ENCODE results near the gene PRSS12.
"Not testable (repeated sequence)": the region's sequence is repeated elsewhere in the genome, so short reads cannot be mapped to it uniquely, and the experiment has no call there.

Gene PRSS12

GRCh38 chr4:118318931-118319330, 33.9 kb downstream of the PRSS12 start:
- Histone ChIP-seq H3K4me3 (ENCODE audit: low read length) (no peak overlapping the region), H3K27me3 (ENCODE audit: insufficient read depth, low read length) (no peaks in the 10 kb centered on the region), H3K9me3 (ENCODE audit: insufficient read depth, low read depth, low read length) (no peaks in the 10 kb centered on the region), H3K27ac (ENCODE audit: low read length) (no peak overlapping the region), H3K36me3 (ENCODE audit: insufficient read depth, low read depth, low read length) (no peaks in the 10 kb centered on the region), H3K9ac (ENCODE audit: low read depth, low read length) (no peak overlapping the region), H3K4me1 (ENCODE audit: insufficient read depth, low read length) (no peaks in the 10 kb centered on the region; the same call in 1 of the 2 replicates)

- Histone ChIP-seq H3K9ac (ENCODE audit: low read depth, low read length) (no peak overlapping the region), H3K9me3 (ENCODE audit: insufficient read depth, low read depth, low read length) (no peaks in the 10 kb centered on the region), H3K4me3 (ENCODE audit: low read length) (no peak overlapping the region), H3K27me3 (ENCODE audit: insufficient read depth, low read length) (no peaks in the 10 kb centered on the region), H3K36me3 (ENCODE audit: insufficient read depth, low read depth, low read length) (no peaks in the 10 kb centered on the region), H3K27ac (ENCODE audit: low read length) (no peak overlapping the region), H3K4me1 (ENCODE audit: insufficient read depth, low read length) (no peaks in the 10 kb centered on the region)
These were observed 35.1 kb downstream of the PRSS12 start for GRCh38 chr4:118317691-118318090.

- Histone ChIP-seq H3K36me3 (ENCODE audit: insufficient read depth, low read depth, low read length) (no peaks in the 10 kb centered on the region), H3K9ac (ENCODE audit: low read depth, low read length) (no peak overlapping the region), H3K4me1 (ENCODE audit: insufficient read depth, low read length) (no peaks in the 10 kb centered on the region), H3K9me3 (ENCODE audit: insufficient read depth, low read depth, low read length) (no peaks in the 10 kb centered on the region), H3K4me3 (ENCODE audit: low read length) (no peak overlapping the region), H3K27ac (ENCODE audit: low read length) (no peak overlapping the region), H3K27me3 (ENCODE audit: insufficient read depth, low read length) (no peaks in the 10 kb centered on the region)
These were observed 38.6 kb downstream of the PRSS12 start for GRCh38 chr4:118314221-118314620.

GRCh38 chr4:118313098-118313497, 39.7 kb downstream of the PRSS12 start:
- no peak overlapping the region for H3K27ac ChIP-seq (ENCODE audit: low read length)
- no peaks in the 10 kb centered on the region for H3K36me3 ChIP-seq (ENCODE audit: insufficient read depth, low read depth, low read length)
- no peaks in the 10 kb centered on the region for H3K27me3 ChIP-seq (ENCODE audit: insufficient read depth, low read length)

GRCh38 chr4:118308306-118309030, 44.3 kb downstream of the PRSS12 start:
- Histone ChIP-seq H3K9me3 (ENCODE audit: insufficient read depth, low read depth, low read length) (no peaks in the 10 kb centered on the region), H3K9ac (ENCODE audit: low read depth, low read length) (no peak overlapping the region; the same call in 1 of the 2 replicates), H3K36me3 (ENCODE audit: insufficient read depth, low read depth, low read length) (no peaks in the 10 kb centered on the region), H3K27me3 (ENCODE audit: insufficient read depth, low read length) (no peaks in the 10 kb centered on the region), H3K27ac (ENCODE audit: low read length) (no peak overlapping the region), H3K4me3 (ENCODE audit: low read length) (no peak overlapping the region), H3K4me1 (ENCODE audit: insufficient read depth, low read length) (peaks cover 6% of the 10 kb centered on the region; the same call in 1 of the 2 replicates)

More at GRCh38 chr4:118313098-118313497, 39.7 kb downstream of the PRSS12 start:
- no peaks in the 10 kb centered on the region; the same call in 1 of the 2 replicates for H3K4me1 ChIP-seq (ENCODE audit: insufficient read depth, low read length)
- H3K9me3 ChIP-seq (ENCODE audit: insufficient read depth, low read depth, low read length), result no peaks in the 10 kb centered on the region
- no peak overlapping the region for H3K4me3 ChIP-seq (ENCODE audit: low read length)
- no peak overlapping the region for H3K9ac ChIP-seq (ENCODE audit: low read depth, low read length)

- no peaks in the 10 kb centered on the region for H3K9me3 ChIP-seq (ENCODE audit: insufficient read depth, low read depth, low read length)
- no peak overlapping the region; the same call in 1 of the 2 replicates for H3K9ac ChIP-seq (ENCODE audit: low read depth, low read length)
- H3K4me1 ChIP-seq (ENCODE audit: insufficient read depth, low read length), result peaks cover 6% of the 10 kb centered on the region; the same call in 1 of the 2 replicates
- H3K4me3 ChIP-seq (ENCODE audit: low read length), result 0 out of 2 replicates have a peak overlapping the region, but pooled peaks have one; percentile 5
- no peak overlapping the region for H3K27ac ChIP-seq (ENCODE audit: low read length)
- H3K36me3 ChIP-seq (ENCODE audit: insufficient read depth, low read depth, low read length), result no peaks in the 10 kb centered on the region
- H3K27me3 ChIP-seq (ENCODE audit: insufficient read depth, low read length), result no peaks in the 10 kb centered on the region
These were observed 45.2 kb downstream of the PRSS12 start for GRCh38 chr4:118307643-118308042.

GRCh38 chr4:118299619-118300018, 53.2 kb downstream of the PRSS12 start:
- H3K27ac ChIP-seq (ENCODE audit: low read length); H3K4me3 ChIP-seq (ENCODE audit: low read length); H3K4me1 ChIP-seq (ENCODE audit: insufficient read depth, low read length); H3K9ac ChIP-seq (ENCODE audit: low read depth, low read length); H3K9me3 ChIP-seq (ENCODE audit: insufficient read depth, low read depth, low read length); H3K36me3 ChIP-seq (ENCODE audit: insufficient read depth, low read depth, low read length); H3K27me3 ChIP-seq (ENCODE audit: insufficient read depth, low read length): not testable (repeated sequence)

GRCh38 chr4:118296729-118297128, 56.1 kb downstream of the PRSS12 start:
- Histone ChIP-seq H3K27ac (ENCODE audit: low read length) (no peak overlapping the region), H3K4me1 (ENCODE audit: insufficient read depth, low read length) (no peaks in the 10 kb centered on the region), H3K4me3 (ENCODE audit: low read length) (no peak overlapping the region), H3K36me3 (ENCODE audit: insufficient read depth, low read depth, low read length) (no peaks in the 10 kb centered on the region), H3K9me3 (ENCODE audit: insufficient read depth, low read depth, low read length) (no peaks in the 10 kb centered on the region), H3K9ac (ENCODE audit: low read depth, low read length) (no peak overlapping the region), H3K27me3 (ENCODE audit: insufficient read depth, low read length) (no peaks in the 10 kb centered on the region)

GRCh38 chr4:118290951-118291350, 61.9 kb downstream of the PRSS12 start:
- Histone ChIP-seq H3K36me3 (ENCODE audit: insufficient read depth, low read depth, low read length) (no peaks in the 10 kb centered on the region), H3K27me3 (ENCODE audit: insufficient read depth, low read length) (no peaks in the 10 kb centered on the region), H3K4me1 (ENCODE audit: insufficient read depth, low read length) (no peaks in the 10 kb centered on the region), H3K9ac (ENCODE audit: low read depth, low read length) (no peak overlapping the region), H3K27ac (ENCODE audit: low read length) (no peak overlapping the region), H3K4me3 (ENCODE audit: low read length) (no peak overlapping the region), H3K9me3 (ENCODE audit: insufficient read depth, low read depth, low read length) (no peaks in the 10 kb centered on the region)

GRCh38 chr4:118289794-118290193, 63.0 kb downstream of the PRSS12 start:
- Histone ChIP-seq H3K4me1 (ENCODE audit: insufficient read depth, low read length) (no peaks in the 10 kb centered on the region), H3K27ac (ENCODE audit: low read length) (no peak overlapping the region), H3K36me3 (ENCODE audit: insufficient read depth, low read depth, low read length) (no peaks in the 10 kb centered on the region), H3K9me3 (ENCODE audit: insufficient read depth, low read depth, low read length) (no peaks in the 10 kb centered on the region), H3K27me3 (ENCODE audit: insufficient read depth, low read length) (no peaks in the 10 kb centered on the region), H3K9ac (ENCODE audit: low read depth, low read length) (no peak overlapping the region), H3K4me3 (ENCODE audit: low read length) (no peak overlapping the region)

GRCh38 chr4:118287711-118288451, 64.9 kb downstream of the PRSS12 start:
- Histone ChIP-seq H3K27me3 (ENCODE audit: insufficient read depth, low read length) (no peaks in the 10 kb centered on the region), H3K36me3 (ENCODE audit: insufficient read depth, low read depth, low read length) (no peaks in the 10 kb centered on the region), H3K4me1 (ENCODE audit: insufficient read depth, low read length) (no peaks in the 10 kb centered on the region), H3K9ac (ENCODE audit: low read depth, low read length) (no peak overlapping the region), H3K4me3 (ENCODE audit: low read length) (no peak overlapping the region), H3K9me3 (ENCODE audit: insufficient read depth, low read depth, low read length) (no peaks in the 10 kb centered on the region), H3K27ac (ENCODE audit: low read length) (no peak overlapping the region)

- Histone ChIP-seq H3K9me3 (ENCODE audit: insufficient read depth, low read depth, low read length) (no peaks in the 10 kb centered on the region), H3K9ac (ENCODE audit: low read depth, low read length) (no peak overlapping the region), H3K36me3 (ENCODE audit: insufficient read depth, low read depth, low read length) (peaks cover 2% of the 10 kb centered on the region; the same call in 1 of the 2 replicates), H3K4me1 (ENCODE audit: insufficient read depth, low read length) (no peaks in the 10 kb centered on the region), H3K27me3 (ENCODE audit: insufficient read depth, low read length) (no peaks in the 10 kb centered on the region), H3K4me3 (ENCODE audit: low read length) (no peak overlapping the region), H3K27ac (ENCODE audit: low read length) (no peak overlapping the region)
These were observed 66.1 kb downstream of the PRSS12 start for GRCh38 chr4:118286685-118287084.

Data from iPS-20b (cell line).